Liver (tissue), 9 donors: Measurements from ENCODE around the gene SMARCA1. TPM values are rescaled to one million over a fixed set of nuclear protein-coding genes. Genes with fewer than 3 reads are reported as not detected.

Source experiments
- DNase-seq: peaks from one replicate; pipeline ENCODE4 v3.0.0-alpha.2; 2017; ENCODE audit warnings: low spot score
- H3K27ac ChIP-seq, 2 donors: one replicate each; pipeline ENCODE4 v1.7.0; 2013; ENCODE audit warnings: inconsistent platforms in 2 of 2, low read length in 2 of 2, control low read depth in 1 of 2, low read depth in 1 of 2, mild to moderate bottlenecking in 1 of 2
- H3K27me3 ChIP-seq, 4 donors: one replicate each; pipeline versions ENCODE4 v1.6.1 to v1.7.0; 2013; ENCODE audit warnings: low read length in 3 of 4, inconsistent platforms in 1 of 4, mild to moderate bottlenecking in 1 of 4, moderate library complexity in 1 of 4; ENCODE audit not compliant: control insufficient read depth in 4 of 4, insufficient read depth in 4 of 4
- H3K36me3 ChIP-seq, 4 donors: one replicate each; pipeline versions ENCODE4 v1.6.1 to v1.7.0; 2013; ENCODE audit warnings: low read length in 3 of 4, mild to moderate bottlenecking in 3 of 4, low read depth in 1 of 4, moderate library complexity in 1 of 4; ENCODE audit not compliant: control insufficient read depth in 4 of 4, insufficient read depth in 3 of 4
- H3K4me1 ChIP-seq, 4 donors: one replicate each; pipeline versions ENCODE4 v1.6.1 to v1.7.0; 2013; ENCODE audit warnings: low read length in 3 of 4, mild to moderate bottlenecking in 3 of 4, moderate library complexity in 1 of 4; ENCODE audit not compliant: control insufficient read depth in 4 of 4, insufficient read depth in 4 of 4
- H3K4me3 ChIP-seq, 3 donors: one replicate each; pipeline versions ENCODE4 v1.6.1 to v1.7.0; 2013; ENCODE audit warnings: low read length in 3 of 3, control low read depth in 1 of 3, low read depth in 1 of 3, mild to moderate bottlenecking in 1 of 3
- H3K9ac ChIP-seq, 2 donors: one replicate each; pipeline ENCODE4 v1.7.0; 2013; ENCODE audit warnings: low read length in 2 of 2, mild to moderate bottlenecking in 2 of 2, moderate library complexity in 2 of 2, control low read depth in 1 of 2, low read depth in 1 of 2
- H3K9me3 ChIP-seq, 4 donors: one replicate each; pipeline versions ENCODE4 v1.6.1 to v1.7.0; 2013; ENCODE audit warnings: low read length in 3 of 4; ENCODE audit not compliant: control insufficient read depth in 4 of 4
- ATF3 ChIP-seq: IDR thresholded peaks from 2 replicates; pipeline ENCODE4 v1.6.1; 2016; ENCODE audit warnings: antibody characterized with exemption
- CTCF ChIP-seq: fragments of 150-350 bp; IDR thresholded peaks from 2 replicates; pipeline ENCODE4 v1.5.1; 2017; ENCODE audit warnings: improper control_type of control experiment, low read depth, low read length; ENCODE audit not compliant: missing input control
- EGR1 ChIP-seq, 2 donors: IDR thresholded peaks; 2 replicates each; pipeline ENCODE4 v1.6.1; 2016 to 2018; ENCODE audit warnings: antibody characterized with exemption in 2 of 2, low read depth in 2 of 2
- FOXA1 ChIP-seq: IDR thresholded peaks from 2 replicates; pipeline ENCODE4 v1.6.1; 2016; ENCODE audit warnings: antibody characterized with exemption
- FOXA2 ChIP-seq: IDR thresholded peaks from 2 replicates; pipeline ENCODE4 v1.6.1; 2016; ENCODE audit warnings: antibody characterized with exemption
- GABPA ChIP-seq, 2 donors: IDR thresholded peaks in 1 of 2; conservative IDR thresholded peaks in 1 of 2; 2 replicates each; pipeline ENCODE4 v1.6.1; 2016; ENCODE audit warnings: antibody characterized with exemption in 2 of 2, mild to moderate bottlenecking in 1 of 2, moderate library complexity in 1 of 2
- HNF4A ChIP-seq, 2 donors: conservative IDR thresholded peaks; 2 replicates each; pipeline ENCODE4 v1.6.1; 2016; ENCODE audit warnings: antibody characterized with exemption in 2 of 2, mild to moderate bottlenecking in 2 of 2
- HNF4G ChIP-seq: IDR thresholded peaks from 2 replicates; pipeline ENCODE4 v1.6.1; 2016; ENCODE audit warnings: antibody characterized with exemption
- JUND ChIP-seq, 2 donors: IDR thresholded peaks; 2 replicates each; pipeline ENCODE4 v1.6.1; 2016; ENCODE audit warnings: antibody characterized with exemption in 2 of 2
- MAX ChIP-seq: IDR thresholded peaks from 2 replicates; pipeline ENCODE4 v1.6.1; 2016; ENCODE audit warnings: antibody characterized with exemption
- NR2F2 ChIP-seq: IDR thresholded peaks from 2 replicates; pipeline ENCODE4 v1.6.1; 2016; ENCODE audit warnings: antibody characterized with exemption
- RAD21 ChIP-seq, 2 donors: IDR thresholded peaks; 2 replicates each; pipeline ENCODE4 v1.6.1; 2016; ENCODE audit warnings: antibody characterized with exemption in 2 of 2, mild to moderate bottlenecking in 2 of 2
- REST ChIP-seq: IDR thresholded peaks from 2 replicates; pipeline ENCODE4 v1.6.1; 2016; ENCODE audit warnings: antibody characterized with exemption, mild to moderate bottlenecking
- RXRA ChIP-seq, 2 donors: IDR thresholded peaks; 2 replicates each; pipeline ENCODE4 v1.6.1; 2017 to 2018; ENCODE audit warnings: antibody characterized with exemption in 2 of 2, mild to moderate bottlenecking in 1 of 2
- SP1 ChIP-seq: IDR thresholded peaks from 2 replicates; pipeline ENCODE4 v1.6.1; 2018; ENCODE audit warnings: antibody characterized with exemption, mild to moderate bottlenecking
- TAF1 ChIP-seq: conservative IDR thresholded peaks from 2 replicates; pipeline ENCODE4 v1.6.1; 2016; ENCODE audit warnings: antibody characterized with exemption, mild to moderate bottlenecking
- YY1 ChIP-seq: IDR thresholded peaks from 2 replicates; pipeline ENCODE4 v1.6.1; 2016; ENCODE audit warnings: antibody characterized with exemption, mild to moderate bottlenecking
- WGBS: extraction: QIAGEN DNeasy Blood & Tissue Kit; methylation state at CpG from one replicate; pipeline ENCODE4 v1.1.7; 2013; 5-methylcytosine and 5-hydroxymethylcytosine counted together
- polyA plus RNA-seq, 2 donors: library from polyadenylated mRNA; stranded (reverse) in 1 of 2; unstranded in 1 of 2; fragments of 200-250 nt in 1 of 2; fragments of >200 nt in 1 of 2; fragmentation: Nextera tagmentation in 1 of 2; extraction: Ambion mirVana in 1 of 2; gene quantifications; one replicate each; pipeline versions ENCODE4 v1.2.1 to v1.2.3, GENCODE V29; 2013 to 2015
- total RNA-seq, 2 donors: library from RNA; depleted of rRNA; stranded (reverse); fragments of >200 nt; gene quantifications; one replicate each; pipeline ENCODE4 v1.2.3, GENCODE V29; 2014
- TF ChIP-seq, protein P1 (sequence below): IDR thresholded peaks from 2 replicates; pipeline ENCODE4 v1.6.1; 2016; ENCODE audit warnings: antibody characterized with exemption
- donor health status: healthy.
- donor health status: healthy.
- donor health status: healthy.
- donor health status: healthy.
- donor health status: healthy.

The SMARCA1 gene
- total and polyA plus RNA-seq, 4 donors: 14.7 to 44.2 (median 23.9) TPM

DNA sequence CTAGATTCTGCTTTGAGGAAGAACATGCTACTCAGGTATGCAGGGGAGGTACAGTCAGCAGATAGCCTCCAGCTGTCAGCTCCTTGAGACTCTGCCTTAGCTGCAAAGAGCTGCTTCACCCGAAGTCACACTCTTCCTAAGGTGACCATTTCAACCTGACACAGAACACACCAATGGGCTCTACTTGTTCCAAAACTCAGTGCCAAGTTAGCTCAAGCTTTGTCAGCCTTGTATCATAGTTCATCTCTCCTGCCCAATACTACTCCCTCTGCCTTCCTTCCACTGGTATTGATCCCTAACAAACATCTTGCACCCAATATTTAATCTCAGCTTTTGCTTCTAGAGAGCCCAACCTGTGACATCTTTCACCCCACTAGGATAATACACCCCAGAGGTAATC lies 7.8 kb upstream of the SMARCA1 start:
- Histone ChIP-seq H3K4me1 (peaks cover 0 to 5% (median 0%) of the 10 kb centered on the region in 4 donors), H3K27me3 (no peaks in the 10 kb centered on the region), H3K36me3 (no peaks in the 10 kb centered on the region), H3K9me3 (no peaks in the 10 kb centered on the region), H3K27ac (no peak overlapping the region), H3K9ac (no peak overlapping the region), H3K4me3 (no peak overlapping the region)
- 42% methylated on average over 1 of the region's 1 CpG for whole genome bisulfite sequencing
- TF ChIP-seq FOXA2: no peak
- TF ChIP-seq NR2F2: no peak
- TF ChIP-seq RXRA (IDR thresholded peaks at IDR 0.05): no peak
- no peak for TF ChIP-seq HNF4G
- no peak for TF ChIP-seq REST
- TF ChIP-seq YY1: no peak
- TF ChIP-seq GABPA (IDR thresholded peaks at IDR 0.05 in 1 of 2, conservative IDR thresholded peaks at IDR 0.05 in 1 of 2): no peak
- no peak for TF ChIP-seq SP1
- no peak for TF ChIP-seq FOXA1
- TF ChIP-seq JUND (IDR thresholded peaks at IDR 0.05): no peak
- TF ChIP-seq EGR1 (IDR thresholded peaks at IDR 0.05; ENCODE audit: low read depth in 2 of 2): no peak
- no peak for TF ChIP-seq MAX
- TF ChIP-seq ATF3: no peak
- no peak for TF ChIP-seq CTCF
- TF ChIP-seq, protein P1, sequence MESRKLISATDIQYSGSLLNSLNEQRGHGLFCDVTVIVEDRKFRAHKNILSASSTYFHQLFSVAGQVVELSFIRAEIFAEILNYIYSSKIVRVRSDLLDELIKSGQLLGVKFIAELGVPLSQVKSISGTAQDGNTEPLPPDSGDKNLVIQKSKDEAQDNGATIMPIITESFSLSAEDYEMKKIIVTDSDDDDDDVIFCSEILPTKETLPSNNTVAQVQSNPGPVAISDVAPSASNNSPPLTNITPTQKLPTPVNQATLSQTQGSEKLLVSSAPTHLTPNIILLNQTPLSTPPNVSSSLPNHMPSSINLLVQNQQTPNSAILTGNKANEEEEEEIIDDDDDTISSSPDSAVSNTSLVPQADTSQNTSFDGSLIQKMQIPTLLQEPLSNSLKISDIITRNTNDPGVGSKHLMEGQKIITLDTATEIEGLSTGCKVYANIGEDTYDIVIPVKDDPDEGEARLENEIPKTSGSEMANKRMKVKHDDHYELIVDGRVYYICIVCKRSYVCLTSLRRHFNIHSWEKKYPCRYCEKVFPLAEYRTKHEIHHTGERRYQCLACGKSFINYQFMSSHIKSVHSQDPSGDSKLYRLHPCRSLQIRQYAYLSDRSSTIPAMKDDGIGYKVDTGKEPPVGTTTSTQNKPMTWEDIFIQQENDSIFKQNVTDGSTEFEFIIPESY: no peak
- TF ChIP-seq TAF1: no peak
- TF ChIP-seq HNF4A (conservative IDR thresholded peaks at IDR 0.05): no peak
- TF ChIP-seq RAD21 (IDR thresholded peaks at IDR 0.05): no peak
- no peak for DNase-seq

DNA sequence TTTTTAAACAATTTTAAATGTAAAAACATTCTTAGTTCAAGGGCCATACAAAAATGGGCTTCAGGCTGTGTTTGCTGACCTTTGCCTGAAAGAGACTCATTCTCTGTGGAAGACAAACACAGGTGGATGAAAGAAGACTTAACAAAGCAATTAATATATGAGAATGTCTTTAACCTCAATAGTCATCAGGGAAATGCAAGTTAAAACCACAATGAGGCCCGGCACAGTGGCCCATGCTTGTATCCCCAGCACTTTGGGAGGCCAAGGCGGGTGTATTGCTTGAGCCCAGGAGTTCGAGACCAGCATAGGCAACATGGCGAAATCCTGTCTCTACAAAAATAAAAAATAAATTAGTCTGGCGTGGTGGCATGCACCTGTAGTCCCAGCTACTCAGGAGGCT lies 7.1 kb upstream of the SMARCA1 start:
- WGBS: 99% methylated on average over 5 of the region's 5 CpGs
- no peak overlapping the region for H3K27ac ChIP-seq
- H3K27me3 ChIP-seq: no peaks in the 10 kb centered on the region
- H3K9me3 ChIP-seq: no peaks in the 10 kb centered on the region
- H3K9ac ChIP-seq: no peak overlapping the region
- no peaks in the 10 kb centered on the region for H3K36me3 ChIP-seq
- H3K4me1 ChIP-seq: peaks cover 0 to 5% (median under 1%) of the 10 kb centered on the region in 4 donors
- H3K4me3 ChIP-seq: no peak overlapping the region
- no peak for DNase-seq
- no peak for TF ChIP-seq NR2F2
- no peak for TF ChIP-seq REST
- no peak for TF ChIP-seq CTCF
